Hematopoietic multipotent progenitor cell treated with erythropoietin and hydrocortisone succinate and interleukin-3 and kit ligand, for 6 days (in vitro differentiated cells): ENCODE results near the gene SGMS1.

Source experiments
- DNase-seq: peaks from one replicate; pipeline ENCODE4 v3.0.0-alpha.2; 2015

SGMS1 gene

GRCh38 chr10:50415292-50415691, 208.5 kb downstream of the SGMS1 start:
- DNase-seq, result no peak

- peak; percentile 70 for DNase-seq
These were observed 213.5 kb downstream of the SGMS1 start for GRCh38 chr10:50410066-50410811.

GRCh38 chr10:50407076-50407801, 216.5 kb downstream of the SGMS1 start:
- no peak for DNase-seq

GRCh38 chr10:50406457-50407070, 217.2 kb downstream of the SGMS1 start:
- no peak for DNase-seq

DNA sequence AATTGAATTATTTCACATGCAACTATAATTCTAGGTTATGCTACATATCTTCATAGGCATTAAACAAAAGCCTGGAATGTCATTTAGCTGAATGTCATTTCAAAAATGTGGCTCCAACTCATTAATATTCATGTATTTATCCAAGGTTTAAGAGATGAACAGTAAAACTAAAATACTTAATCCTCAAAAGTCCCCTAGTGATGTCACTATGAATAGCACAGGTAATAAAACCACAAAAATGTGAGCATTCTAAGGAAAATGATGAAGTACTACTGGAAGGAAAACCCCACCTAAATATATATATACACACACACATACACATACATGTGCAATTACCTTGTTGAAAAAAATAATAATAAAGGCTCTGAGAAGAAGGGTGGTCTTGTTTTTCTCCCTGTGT, 218.0 kb downstream of the SGMS1 start:
- DNase-seq, result no peak

GRCh38 chr10:50404021-50404773, 219.6 kb downstream of the SGMS1 start:
- DNase-seq, result no peak

DNA sequence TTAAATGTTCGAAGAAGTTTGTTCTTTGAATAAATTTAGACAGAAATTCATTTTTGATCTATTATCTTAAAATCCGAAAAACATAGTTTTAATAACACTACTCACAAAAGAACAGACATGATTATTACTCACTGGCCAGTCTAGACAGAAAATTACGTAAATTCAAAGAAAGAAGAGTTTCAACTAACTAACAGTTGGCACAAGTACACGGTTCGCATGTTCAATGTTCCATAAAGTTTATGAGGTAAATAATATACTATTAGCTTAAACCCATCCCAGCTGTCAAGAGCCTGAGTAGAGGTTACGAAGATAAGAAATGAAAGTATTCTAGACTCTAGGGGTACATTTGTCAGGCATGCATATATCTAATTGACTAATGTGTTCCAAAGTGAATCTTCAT, 220.7 kb downstream of the SGMS1 start:
- no peak for DNase-seq

DNA sequence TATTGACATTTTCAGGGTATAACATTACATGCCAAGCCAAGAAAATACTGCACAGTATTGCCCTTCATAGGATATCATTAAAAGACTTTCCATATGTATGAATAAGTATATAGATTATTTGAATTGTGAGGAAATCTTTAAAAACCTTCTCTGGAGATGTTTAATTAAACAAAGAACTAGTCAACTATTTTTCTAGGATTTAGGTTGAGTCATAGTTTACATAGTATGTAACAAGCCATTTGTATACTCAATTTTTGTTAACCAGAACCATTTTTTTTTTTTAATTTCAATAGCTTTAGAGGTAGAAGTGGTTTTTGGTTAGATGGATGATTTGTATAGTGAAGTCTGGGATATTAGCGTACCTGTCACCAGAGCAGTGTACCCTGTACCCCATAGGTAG, 221.3 kb downstream of the SGMS1 start:
- no peak for DNase-seq

GRCh38 chr10:50400694-50401093, 223.1 kb downstream of the SGMS1 start:
- DNase-seq, result no peak

- peak; percentile 37 for DNase-seq
These were observed 224.9 kb downstream of the SGMS1 start for GRCh38 chr10:50398823-50399222.

- no peak for DNase-seq
These were observed 225.4 kb downstream of the SGMS1 start for GRCh38 chr10:50398381-50398780.

DNA sequence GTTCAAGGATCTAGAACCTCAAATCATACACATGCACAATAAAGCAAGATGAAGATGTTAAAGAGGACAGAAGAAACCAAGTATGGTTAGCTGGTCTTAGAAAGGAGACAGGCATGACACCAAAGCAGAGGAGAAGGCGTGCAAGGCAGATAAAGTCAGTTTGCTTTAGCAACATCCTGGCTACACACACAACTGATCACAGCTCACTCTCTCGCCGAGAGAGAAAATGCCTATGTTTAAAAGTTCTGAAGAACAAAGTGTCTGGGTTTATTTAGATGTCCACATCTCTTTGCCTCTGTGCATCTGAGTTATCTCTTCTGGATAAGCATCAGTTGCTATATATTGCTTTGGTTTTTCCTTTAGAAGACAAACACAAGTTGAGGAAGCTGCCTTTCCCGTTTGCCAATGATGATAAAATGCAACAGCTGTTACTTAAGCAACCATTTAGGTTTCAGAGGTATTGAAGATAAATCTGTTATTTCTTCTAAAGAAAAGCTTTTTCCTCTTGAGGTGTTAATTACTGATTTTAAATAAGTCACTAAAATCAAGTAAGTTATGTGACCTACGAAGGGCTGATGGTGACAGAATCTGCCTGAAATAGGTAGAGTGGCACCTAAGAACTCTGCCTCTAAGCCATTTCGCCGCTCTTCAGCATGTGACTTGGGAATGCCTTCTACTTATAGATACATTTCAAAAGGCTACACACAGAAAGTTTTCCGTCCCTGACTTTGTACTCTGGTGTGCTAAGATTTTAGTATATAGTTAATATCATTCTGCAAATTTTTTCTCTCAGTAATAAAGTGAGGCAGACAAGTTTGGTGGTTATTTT, 226.2 kb downstream of the SGMS1 start:
- DNase-seq, result peak; percentile 70

DNA sequence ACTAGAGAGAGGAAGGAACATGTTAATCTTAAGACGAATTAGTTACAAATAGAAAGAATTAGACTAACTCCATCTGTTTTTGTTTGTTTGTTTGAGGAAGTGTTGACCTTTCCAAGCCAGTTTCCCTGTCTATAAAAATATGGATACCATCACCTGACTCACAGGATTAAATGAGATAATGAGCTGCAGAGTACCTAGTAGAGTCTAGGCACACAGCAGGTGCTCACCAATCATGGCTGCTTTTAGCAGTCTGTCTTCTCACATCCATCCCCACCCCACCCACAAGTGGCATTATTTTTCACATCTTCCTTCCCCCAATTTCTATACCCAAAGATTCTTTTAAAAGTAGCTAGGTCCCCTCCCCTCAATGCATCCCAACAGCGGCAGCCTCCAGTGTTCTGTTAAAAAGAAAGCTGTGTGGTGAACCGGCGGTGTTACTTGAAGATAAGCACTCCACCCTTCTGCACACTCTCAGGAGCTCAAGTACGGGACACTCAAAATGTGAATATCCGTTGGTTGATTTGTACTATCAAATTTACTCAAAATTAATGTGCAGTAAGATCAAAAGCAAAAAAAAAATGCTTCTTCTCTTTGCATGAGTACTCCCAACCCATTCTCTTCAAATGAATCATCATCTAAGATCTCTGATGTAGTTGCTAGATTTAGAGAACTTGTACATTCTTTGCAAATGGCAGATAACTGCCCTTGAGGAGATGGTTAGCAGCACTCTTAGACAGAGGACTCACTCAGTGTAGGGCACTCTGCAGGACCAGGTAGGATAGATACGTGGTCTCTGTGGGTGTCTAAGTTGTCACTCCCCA, 227.1 kb downstream of the SGMS1 start:
- DNase-seq, result peak; percentile 92

GRCh38 chr10:50395851-50396250, 227.9 kb downstream of the SGMS1 start:
- DNase-seq, result no peak

- no peak for DNase-seq
These were observed 228.5 kb downstream of the SGMS1 start for GRCh38 chr10:50395271-50395670.

DNA sequence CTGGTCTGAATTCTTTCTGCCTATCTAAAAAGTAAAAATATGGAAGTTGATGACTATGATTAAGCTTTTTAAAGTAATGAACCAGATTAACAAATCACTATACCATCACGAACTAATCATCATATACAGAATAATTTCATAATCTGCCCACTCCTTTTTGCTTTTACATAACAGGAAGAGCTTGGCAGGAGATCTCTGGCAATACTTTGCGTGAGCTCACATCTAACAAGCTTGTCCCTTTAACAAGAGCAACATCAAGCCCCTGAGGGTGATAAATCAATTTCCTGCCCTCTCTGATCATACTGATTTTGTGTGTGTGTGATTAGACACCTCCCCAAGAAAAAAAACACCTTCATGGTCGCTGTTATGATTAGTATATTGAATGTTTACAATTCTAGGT, 228.9 kb downstream of the SGMS1 start:
- DNase-seq, result peak; percentile 38

GRCh38 chr10:50393784-50394467, 229.8 kb downstream of the SGMS1 start:
- peak; percentile 79 for DNase-seq

GRCh38 chr10:50392966-50393718, 230.6 kb downstream of the SGMS1 start:
- peak; percentile 47 for DNase-seq

DNA sequence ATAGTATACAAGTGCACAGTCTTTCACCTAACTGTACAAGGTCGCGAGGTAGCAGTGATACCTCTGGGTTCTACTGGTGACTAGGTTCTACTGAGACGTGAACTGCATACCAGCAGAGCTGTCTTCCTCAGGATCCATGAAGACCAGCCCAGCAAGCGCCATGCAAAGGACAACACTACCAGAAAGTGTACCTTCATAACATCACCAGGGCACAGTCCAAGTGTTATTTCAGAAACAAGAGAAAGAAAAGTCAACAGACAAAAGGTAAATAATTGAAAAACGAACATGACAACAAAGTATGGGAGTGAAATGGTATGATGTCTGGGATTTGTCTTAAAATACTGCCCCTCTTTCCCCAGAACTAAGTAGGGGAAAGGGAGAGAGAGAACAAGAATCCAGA, 231.3 kb downstream of the SGMS1 start:
- DNase-seq, result no peak

DNA sequence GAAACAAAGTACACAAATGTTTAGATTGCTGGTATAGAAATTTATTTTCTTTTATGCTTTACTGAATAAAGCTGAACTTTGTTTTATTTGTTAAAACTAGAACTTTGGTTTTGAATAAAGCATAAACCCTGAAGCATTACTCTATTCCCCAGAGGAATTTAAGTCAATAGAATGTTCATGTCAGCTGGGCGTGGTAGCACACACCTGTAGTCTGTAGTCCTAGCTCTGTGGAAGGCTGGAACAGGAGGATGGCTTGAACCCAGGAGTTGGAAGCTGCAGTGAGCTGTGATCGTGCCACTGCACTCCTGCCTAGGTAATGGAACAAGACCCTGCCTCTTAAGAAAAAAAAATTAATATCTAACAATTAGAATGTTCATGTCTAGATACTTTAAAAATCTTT, 233.5 kb downstream of the SGMS1 start:
- DNase-seq, result no peak
